Stimulated activated CD4-positive, alpha-beta T cell treated with anti-CD3 and anti-CD28 coated beads, Interleukin-4, amount 100 ng/mL, for 48 hours (primary cell): ENCODE results near the gene TGFB1I1.

Experiments
- DNase-seq, 2 donors: peaks; one replicate each; pipeline ENCODE4 v3.0.0-alpha.2; 2020; ENCODE audit warnings: low read depth in 2 of 2

Gene TGFB1I1

GRCh38 chr16:31452631-31453106 is 19.3 kb upstream of the TGFB1I1 start:
- no peak for DNase-seq

GRCh38 chr16:31453255-31454204 is 18.4 kb upstream of the TGFB1I1 start:
- DNase-seq: no peak

- peak in 1 of 2 donors; percentile 30 for DNase-seq
These were observed 16.2 kb upstream of the TGFB1I1 start for GRCh38 chr16:31455601-31456314.

GRCh38 chr16:31456988-31457360 is 15.0 kb upstream of the TGFB1I1 start:
- no peak for DNase-seq

GRCh38 chr16:31458073-31458843 is 13.7 kb upstream of the TGFB1I1 start:
- peak in 1 of 2 donors; percentile 33 for DNase-seq

GRCh38 chr16:31458844-31459686 is 12.9 kb upstream of the TGFB1I1 start, which contains the start of gene ARMC5:
TSS of gene ARMC5 (plus strand) at chr16:31459501. CDS start at chr16:31459525, 24 bp downstream.
- DNase-seq: peak; percentile 88 to 96

- DNase-seq: peak; percentile 100
These were observed 12.0 kb upstream of the TGFB1I1 start for GRCh38 chr16:31459687-31460581.

GRCh38 chr16:31460582-31461002 is 11.4 kb upstream of the TGFB1I1 start:
- DNase-seq: no peak

GRCh38 chr16:31461201-31461920 is 10.6 kb upstream of the TGFB1I1 start:
- DNase-seq: no peak

GRCh38 chr16:31461921-31462804 is 9.8 kb upstream of the TGFB1I1 start:
- no peak for DNase-seq

- DNase-seq: no peak
These were observed 7.6 kb upstream of the TGFB1I1 start for GRCh38 chr16:31464348-31464769.

- DNase-seq: no peak
These were observed 7.1 kb upstream of the TGFB1I1 start for GRCh38 chr16:31464781-31465260.

- no peak for DNase-seq
These were observed 6.1 kb upstream of the TGFB1I1 start for GRCh38 chr16:31465788-31466370.

GRCh38 chr16:31466381-31466841 is 5.5 kb upstream of the TGFB1I1 start:
- no peak for DNase-seq

GRCh38 chr16:31467151-31467773 is 4.7 kb upstream of the TGFB1I1 start:
- no peak for DNase-seq

GRCh38 chr16:31467858-31468257 is 4.1 kb upstream of the TGFB1I1 start:
- DNase-seq: no peak

GRCh38 chr16:31470615-31471014 is 1.3 kb upstream of the TGFB1I1 start:
- no peak for DNase-seq
